ENCODE measurements around the gene CCT8.

GRCh38 chr21:29121759-29122158, 48.3 kb upstream of the CCT8 start:
- TF ChIP-seq CTCF (IDR thresholded peaks at IDR 0.05; ENCODE audit: low read depth, low read length, missing input control) (no peak), ATF3 (IDR thresholded peaks at IDR 0.05) (no peak), JUND (IDR thresholded peaks at IDR 0.05) (no peak), MAX (IDR thresholded peaks at IDR 0.05) (no peak), EGR1 (IDR thresholded peaks at IDR 0.05; ENCODE audit: low read depth in 2 of 2) (no peak), TAF1 (conservative IDR thresholded peaks at IDR 0.05) (no peak), REST (IDR thresholded peaks at IDR 0.05) (no peak), GABPA (IDR thresholded peaks at IDR 0.05 in 1 of 2, conservative IDR thresholded peaks at IDR 0.05 in 1 of 2) (no peak)

Measured in liver (tissue), 3 donors.